PC-9 (cell line): ENCODE results near the gene FGF12. TPM values are rescaled to one million over a fixed set of nuclear protein-coding genes. Genes with fewer than 3 reads are reported as not detected.

Experiments
- BruUV-seq: library from RNA; stranded (reverse); fragments of 400-500 nt; replicated peaks from 2 replicates; lab custom pipeline; 2021; lab: Mats Ljungman, UMichigan
- CTCF ChIA-PET: fragments of 300-600 bp; sonication (Branson Sonifier 250); formaldehyde crosslinking; loops from one replicate; lab custom pipeline; 2022; ENCODE audit warnings: antibody characterized with exemption; lab: Charles Lee
- POLR2A ChIA-PET: fragments of 300-600 bp; sonication (Branson Sonifier 250); formaldehyde crosslinking; loops from one replicate; lab custom pipeline; 2022; ENCODE audit warnings: antibody characterized with exemption; ENCODE audit not compliant: unreplicated experiment; lab: Charles Lee
- DNase-seq, 2 experiments: peaks; one replicate each; pipeline versions ENCODE4 v3.0.0 to v3.0.0-alpha.2; 2015 to 2022; ENCODE audit warnings: mixed read lengths in 1 of 2
- H2AFZ ChIP-seq: fragments of 200-600 bp; sonication (generic); 2 replicates; pipeline ENCODE4 v1.8.1; 2017; ENCODE audit warnings: antibody characterized with exemption
- H3F3A ChIP-seq: fragments of 200-600 bp; sonication (generic); 2 replicates; pipeline ENCODE4 v1.8.1; 2017; ENCODE audit warnings: antibody characterized with exemption, mild to moderate bottlenecking, low read depth; ENCODE audit not compliant: insufficient read depth
- H3K27ac ChIP-seq: fragments of 200-600 bp; sonication (generic); 2 replicates; pipeline ENCODE4 v1.6.1; 2016; ENCODE audit warnings: mixed run types
- H3K27me3 ChIP-seq: fragments of 200-600 bp; sonication (generic); 2 replicates; pipeline ENCODE4 v1.6.1; 2016; ENCODE audit warnings: low read depth, mixed run types; ENCODE audit not compliant: insufficient read depth
- H3K36me3 ChIP-seq: fragments of 200-600 bp; sonication (generic); 2 replicates; pipeline ENCODE4 v1.6.1; 2016; ENCODE audit warnings: low read depth, mixed run types
- H3K4me1 ChIP-seq: fragments of 200-600 bp; sonication (generic); replicated peaks from 2 replicates; pipeline ENCODE4 v1.6.1; 2016; ENCODE audit warnings: mixed run types; ENCODE audit not compliant: insufficient read depth
- H3K4me2 ChIP-seq: fragments of 200-600 bp; sonication (generic); 2 replicates; pipeline ENCODE4 v1.6.1; 2017; ENCODE audit warnings: mixed run types
- H3K4me3 ChIP-seq: fragments of 200-600 bp; sonication (generic); 2 replicates; pipeline ENCODE4 v1.6.1; 2016; ENCODE audit warnings: mixed run types
- H3K79me2 ChIP-seq: fragments of 200-600 bp; sonication (generic); 2 replicates; pipeline ENCODE4 v1.6.1; 2017; ENCODE audit warnings: low read depth, mixed run types
- H3K9me2 ChIP-seq: fragments of 200-600 bp; sonication (generic); 2 replicates; pipeline ENCODE4 v1.8.1; 2017; ENCODE audit warnings: mild to moderate bottlenecking; ENCODE audit not compliant: insufficient read depth
- H3K9me3 ChIP-seq: fragments of 200-600 bp; sonication (generic); 2 replicates; pipeline ENCODE4 v1.8.1; 2016; ENCODE audit warnings: low read depth; ENCODE audit not compliant: insufficient read depth
- H4K20me1 ChIP-seq: fragments of 200-600 bp; sonication (generic); 2 replicates; pipeline ENCODE4 v1.8.1; 2017; ENCODE audit not compliant: insufficient read depth
- EZH2 ChIP-seq: fragments of 200-600 bp; sonication (generic); IDR thresholded peaks from 2 replicates; pipeline ENCODE4 v1.8.0; 2017; ENCODE audit warnings: antibody characterized with exemption, low read depth
- intact Hi-C: fragments of 100-400 bp; cut with micrococcal nuclease; formaldehyde crosslinking; loops from one replicate; pipeline ENCODE4 v1.10.0; 2022; ENCODE audit not compliant: unreplicated experiment
- total RNA-seq: library from RNA; stranded (reverse); gene quantifications from 2 replicates; pipeline ENCODE4 v1.2.3, GENCODE V29; 2021
- TF ChIP-seq, protein P1 (sequence below): fragments of 200-600 bp; sonication (generic); conservative IDR thresholded peaks from 2 replicates; pipeline ENCODE4 v1.6.1; 2017; ENCODE audit warnings: mixed run types, antibody characterized with exemption, mild to moderate bottlenecking, moderate library complexity

FGF12 gene
- total RNA-seq, 1 experiment from 2014 or later: 10.9 TPM

DNA sequence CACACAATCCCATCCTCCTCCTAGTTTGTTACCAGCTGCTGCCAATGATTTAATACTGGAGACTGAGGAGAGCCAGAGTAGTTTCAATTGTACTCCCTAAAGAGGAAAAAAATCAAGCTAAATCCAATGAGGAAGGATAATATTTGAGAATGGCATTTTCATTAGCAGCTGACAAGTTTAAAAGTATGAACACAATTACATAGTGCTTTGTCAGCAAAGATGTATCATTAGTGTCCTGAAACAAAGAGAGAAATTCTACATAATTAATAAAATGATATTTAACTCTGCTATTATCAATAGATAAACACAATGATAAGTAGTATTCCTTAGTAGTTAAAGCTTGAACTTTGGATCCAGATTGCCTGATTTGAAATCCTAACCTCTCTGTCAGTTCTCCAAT, 163.9 kb downstream of the FGF12 start:
- Histone ChIP-seq H3K4me3 (no peak overlapping the region), H3K27ac (no peak overlapping the region), H3K79me2 (no peaks in the 10 kb centered on the region), H2AFZ (no peak overlapping the region), H3K4me2 (no peak overlapping the region), H3K4me1 (peaks cover 4% of the 10 kb centered on the region; the same call in 1 of the 2 replicates), H3K9me2 (no peaks in the 10 kb centered on the region), H3K36me3 (no peaks in the 10 kb centered on the region), H3K9me3 (no peaks in the 10 kb centered on the region), H4K20me1 (no peaks in the 10 kb centered on the region), H3F3A (no peaks in the 10 kb centered on the region), H3K27me3 (no peaks in the 10 kb centered on the region)
- no TSS peak for BruUV-seq
- POLR2A ChIA-PET: no interaction called here
- CTCF ChIA-PET: no interaction called here
- intact Hi-C loops: loop anchor here (10.0 kb wide), 2 partner anchors 361 to 901 kb away; no protein-coding TSS in a partner anchor
- no peak for DNase-seq
- TF ChIP-seq EZH2: no peak
- TF ChIP-seq, protein P1, sequence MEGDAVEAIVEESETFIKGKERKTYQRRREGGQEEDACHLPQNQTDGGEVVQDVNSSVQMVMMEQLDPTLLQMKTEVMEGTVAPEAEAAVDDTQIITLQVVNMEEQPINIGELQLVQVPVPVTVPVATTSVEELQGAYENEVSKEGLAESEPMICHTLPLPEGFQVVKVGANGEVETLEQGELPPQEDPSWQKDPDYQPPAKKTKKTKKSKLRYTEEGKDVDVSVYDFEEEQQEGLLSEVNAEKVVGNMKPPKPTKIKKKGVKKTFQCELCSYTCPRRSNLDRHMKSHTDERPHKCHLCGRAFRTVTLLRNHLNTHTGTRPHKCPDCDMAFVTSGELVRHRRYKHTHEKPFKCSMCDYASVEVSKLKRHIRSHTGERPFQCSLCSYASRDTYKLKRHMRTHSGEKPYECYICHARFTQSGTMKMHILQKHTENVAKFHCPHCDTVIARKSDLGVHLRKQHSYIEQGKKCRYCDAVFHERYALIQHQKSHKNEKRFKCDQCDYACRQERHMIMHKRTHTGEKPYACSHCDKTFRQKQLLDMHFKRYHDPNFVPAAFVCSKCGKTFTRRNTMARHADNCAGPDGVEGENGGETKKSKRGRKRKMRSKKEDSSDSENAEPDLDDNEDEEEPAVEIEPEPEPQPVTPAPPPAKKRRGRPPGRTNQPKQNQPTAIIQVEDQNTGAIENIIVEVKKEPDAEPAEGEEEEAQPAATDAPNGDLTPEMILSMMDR: no peak

DNA sequence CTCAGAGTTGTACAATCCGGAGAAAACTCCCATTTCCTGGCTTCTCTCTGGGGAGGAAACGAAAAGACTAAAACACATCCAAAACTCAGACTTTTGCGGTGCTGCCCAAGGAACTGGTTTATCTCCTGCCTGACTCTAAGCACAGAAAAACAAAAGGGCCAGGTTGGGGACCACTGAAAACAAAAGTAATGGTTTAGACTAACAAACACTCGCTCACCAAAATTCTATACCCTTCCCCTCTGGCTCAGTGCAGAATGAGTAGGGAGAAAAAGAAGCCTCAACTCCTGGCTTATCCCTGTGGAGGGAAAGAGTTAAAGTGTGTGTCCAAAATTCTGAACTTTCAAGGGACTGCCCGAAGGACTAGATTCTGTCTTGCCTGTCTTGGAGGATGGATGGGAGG, 173.6 kb downstream of the FGF12 start:
- no peaks in the 10 kb centered on the region for H3K36me3 ChIP-seq
- no peak overlapping the region for H3K4me2 ChIP-seq
- no peaks in the 10 kb centered on the region; the same call in 1 of the 2 replicates for H3K9me3 ChIP-seq
- DNase-seq: no peak
- H2AFZ ChIP-seq: no peak overlapping the region
- no peak overlapping the region for H3K27ac ChIP-seq
- H3K4me1 ChIP-seq: no peaks in the 10 kb centered on the region
- H3K79me2 ChIP-seq: no peaks in the 10 kb centered on the region
- no TSS peak for BruUV-seq
- H3K9me2 ChIP-seq: no peaks in the 10 kb centered on the region
- TF ChIP-seq, protein P1: no peak
- no peak for TF ChIP-seq EZH2
- CTCF ChIA-PET: no interaction called here
- H3K27me3 ChIP-seq: no peaks in the 10 kb centered on the region
- intact Hi-C loops: no loop called here
- H4K20me1 ChIP-seq: no peaks in the 10 kb centered on the region
- no peaks in the 10 kb centered on the region for H3F3A ChIP-seq
- no peak overlapping the region for H3K4me3 ChIP-seq
- POLR2A ChIA-PET: no interaction called here

DNA sequence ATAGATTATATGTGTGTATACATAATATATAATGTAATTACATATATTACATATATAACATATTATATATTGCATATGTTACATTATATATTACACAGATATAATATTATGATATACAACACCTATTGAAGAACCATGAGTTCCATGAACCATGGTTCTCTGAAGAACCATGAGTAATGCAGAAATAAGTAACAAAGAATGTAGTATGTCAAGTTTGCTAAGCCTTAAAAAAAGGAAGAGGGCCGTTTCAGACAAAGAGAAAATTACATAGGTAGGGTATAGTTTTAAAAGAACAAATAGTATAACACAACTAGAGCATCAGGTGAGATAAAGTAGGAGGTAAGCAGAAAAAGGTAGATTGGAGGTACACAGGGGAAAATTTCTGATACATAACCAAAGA, 177.0 kb downstream of the FGF12 start:
- no peak overlapping the region for H2AFZ ChIP-seq
- H3K4me2 ChIP-seq: no peak overlapping the region
- no peak overlapping the region for H3K27ac ChIP-seq
- no peaks in the 10 kb centered on the region for H3K36me3 ChIP-seq
- POLR2A ChIA-PET: no interaction called here
- no peaks in the 10 kb centered on the region for H3K27me3 ChIP-seq
- CTCF ChIA-PET: no interaction called here
- H3K9me2 ChIP-seq: no peaks in the 10 kb centered on the region
- no peaks in the 10 kb centered on the region for H4K20me1 ChIP-seq
- H3F3A ChIP-seq: no peaks in the 10 kb centered on the region
- H3K79me2 ChIP-seq: no peaks in the 10 kb centered on the region
- BruUV-seq: no TSS peak
- H3K9me3 ChIP-seq: no peaks in the 10 kb centered on the region; the same call in 1 of the 2 replicates
- intact Hi-C loops: no loop called here
- no peak for DNase-seq
- H3K4me1 ChIP-seq: no peaks in the 10 kb centered on the region
- no peak overlapping the region for H3K4me3 ChIP-seq
- TF ChIP-seq, protein P1: no peak
- TF ChIP-seq EZH2: no peak
